ENCODE data around the gene GABARAPL1. TPM values are rescaled to one million over a fixed set of nuclear protein-coding genes. Genes with fewer than 3 reads are reported as not detected.

Gene GABARAPL1
- total RNA-seq, 1 experiment from 2014 or later = 54.8 TPM

GRCh38 chr12:10175846-10176636 is 36.6 kb upstream of the GABARAPL1 start:
- DNase-seq = no peak
- H3K4me1 Mint-ChIP-seq (ENCODE audit: low read depth, unreplicated experiment) = peaks cover 19% of the 10 kb centered on the region
- H3K9me3 Mint-ChIP-seq (ENCODE audit: low read depth, unreplicated experiment) = no peaks in the 10 kb centered on the region
- intact Hi-C loops (cut with micrococcal nuclease; ENCODE audit: unreplicated experiment) = loop anchor here (5.0 kb wide), 1 partner anchor 691 kb away; no protein-coding TSS in a partner anchor
- TF ChIP-seq CTCF (IDR thresholded peaks at IDR 0.05; ENCODE audit: unreplicated experiment) = no peak
- no peak overlapping the region for H3K4me3 Mint-ChIP-seq (ENCODE audit: low read depth, unreplicated experiment)
- H3K27ac Mint-ChIP-seq (ENCODE audit: unreplicated experiment) = no peak overlapping the region
- CTCF ChIA-PET = interaction anchor here (1.0 to 1.3 kb wide), 3 partner anchors 14 to 166 kb away, joined by 3 to 12 read pairs (median 3); no protein-coding TSS in a partner anchor
- H3K27me3 Mint-ChIP-seq (ENCODE audit: unreplicated experiment) = peaks cover 15% of the 10 kb centered on the region
- H3K36me3 Mint-ChIP-seq (ENCODE audit: insufficient read depth, unreplicated experiment) = no peaks in the 10 kb centered on the region
- BruUV-seq (replicated peaks) = no TSS peak

GRCh38 chr12:10178821-10179220 is 33.9 kb upstream of the GABARAPL1 start, which contains the start of gene TMEM52B:
Gene TMEM52B (plus strand): TSS chr12:10179032. CDS start chr12:10179575, 543 bp downstream.
- CTCF ChIA-PET = no interaction called here
- Mint-ChIP-seq H3K9me3 (ENCODE audit: low read depth, unreplicated experiment) (no peaks in the 10 kb centered on the region), H3K27ac (ENCODE audit: unreplicated experiment) (no peak within 1 kb of the TSS), H3K4me1 (ENCODE audit: low read depth, unreplicated experiment) (peaks cover 11% of the 10 kb centered on the region), H3K4me3 (ENCODE audit: low read depth, unreplicated experiment) (no peak within 1 kb of the TSS), H3K27me3 (ENCODE audit: unreplicated experiment) (peaks cover 15% of the 10 kb centered on the region), H3K36me3 (ENCODE audit: insufficient read depth, unreplicated experiment) (no peaks in the 10 kb centered on the region)
- no TSS peak for BruUV-seq (replicated peaks)
- no peak for DNase-seq
- intact Hi-C loops (cut with micrococcal nuclease; ENCODE audit: unreplicated experiment) = loop anchor here (5.0 kb wide), 1 partner anchor 688 kb away; no protein-coding TSS in a partner anchor
- TF ChIP-seq CTCF (IDR thresholded peaks at IDR 0.05; ENCODE audit: unreplicated experiment) = no peak

GRCh38 chr12:10179776-10180181 is 32.9 kb upstream of the GABARAPL1 start:
- Mint-ChIP-seq H3K36me3 (ENCODE audit: insufficient read depth, unreplicated experiment) (no peaks in the 10 kb centered on the region), H3K27ac (ENCODE audit: unreplicated experiment) (no peak overlapping the region), H3K4me1 (ENCODE audit: low read depth, unreplicated experiment) (peaks cover 11% of the 10 kb centered on the region), H3K27me3 (ENCODE audit: unreplicated experiment) (peaks cover 15% of the 10 kb centered on the region), H3K4me3 (ENCODE audit: low read depth, unreplicated experiment) (no peak overlapping the region), H3K9me3 (ENCODE audit: low read depth, unreplicated experiment) (no peaks in the 10 kb centered on the region)
- CTCF ChIA-PET = interaction anchor here (0.6 kb wide), 1 partner anchor 29 kb away, joined by 6 read pairs; no protein-coding TSS in a partner anchor
- BruUV-seq (replicated peaks) = no TSS peak
- DNase-seq = no peak
- intact Hi-C loops (cut with micrococcal nuclease; ENCODE audit: unreplicated experiment) = loop anchor here (5.0 kb wide), 1 partner anchor 688 kb away; no protein-coding TSS in a partner anchor
- TF ChIP-seq CTCF (IDR thresholded peaks at IDR 0.05; ENCODE audit: unreplicated experiment) = no peak

- no peaks in the 10 kb centered on the region for H3K9me3 Mint-ChIP-seq (ENCODE audit: low read depth, unreplicated experiment)
- CTCF ChIA-PET = no interaction called here
Observed at GRCh38 chr12:10182354-10183049, 30.2 kb upstream of the GABARAPL1 start.

More at GRCh38 chr12:10182354-10183049, 30.2 kb upstream of the GABARAPL1 start:
- Mint-ChIP-seq H3K27ac (ENCODE audit: unreplicated experiment) (no peak overlapping the region), H3K36me3 (ENCODE audit: insufficient read depth, unreplicated experiment) (no peaks in the 10 kb centered on the region), H3K4me1 (ENCODE audit: low read depth, unreplicated experiment) (no peaks in the 10 kb centered on the region), H3K27me3 (ENCODE audit: unreplicated experiment) (peaks cover 15% of the 10 kb centered on the region), H3K4me3 (ENCODE audit: low read depth, unreplicated experiment) (no peak overlapping the region)
- TF ChIP-seq CTCF (IDR thresholded peaks at IDR 0.05; ENCODE audit: unreplicated experiment) = no peak
- no peak for DNase-seq
- intact Hi-C loops (cut with micrococcal nuclease; ENCODE audit: unreplicated experiment) = no loop called here
- no TSS peak for BruUV-seq (replicated peaks)

Measured in Calu3 (cell line).